ENCODE results near the gene RNGTT.

Gene RNGTT

GRCh38 chr6:88612631-88613030 lies 350.8 kb downstream of the RNGTT start:
- no peak for DNase-seq

DNA sequence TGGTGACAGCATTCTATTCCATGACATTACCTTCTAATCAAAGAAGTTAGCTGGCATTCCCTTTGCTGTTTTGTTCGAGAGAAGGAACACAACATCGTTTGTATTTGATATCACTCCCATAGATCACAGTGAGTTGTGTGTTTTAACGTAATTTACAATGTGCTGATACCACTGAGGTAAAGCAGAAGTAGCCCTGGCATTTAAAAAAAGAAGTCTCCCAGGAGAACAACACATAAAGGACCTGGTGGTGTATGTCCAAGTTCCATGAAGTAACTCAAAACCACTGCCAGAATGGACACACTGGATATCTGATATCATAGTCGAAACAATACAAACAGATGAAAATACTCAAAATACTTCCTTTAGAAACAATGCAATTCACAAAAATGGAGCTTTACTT lies 351.7 kb downstream of the RNGTT start:
- no peak for DNase-seq

DNA sequence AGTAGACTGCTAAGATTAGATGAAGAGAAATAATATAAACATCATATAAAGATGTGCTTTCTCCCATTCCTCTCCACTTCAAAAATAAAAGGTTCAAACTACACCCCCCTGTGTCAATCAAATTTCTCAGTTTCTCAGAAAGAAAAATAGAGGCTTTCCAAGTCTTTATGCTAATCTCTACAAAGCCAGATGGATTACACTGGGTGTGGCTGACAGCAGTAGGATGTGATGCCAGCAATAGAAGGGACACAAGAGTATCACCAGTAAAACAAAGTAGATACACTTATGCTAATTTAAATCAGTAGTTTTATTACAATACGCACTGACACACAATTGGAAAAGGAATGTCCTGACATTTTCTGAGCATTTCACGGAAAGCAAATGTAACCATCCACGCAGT lies 353.4 kb downstream of the RNGTT start:
- DNase-seq: no peak

GRCh38 chr6:88605271-88605670 lies 358.1 kb downstream of the RNGTT start:
- DNase-seq: no peak

DNA sequence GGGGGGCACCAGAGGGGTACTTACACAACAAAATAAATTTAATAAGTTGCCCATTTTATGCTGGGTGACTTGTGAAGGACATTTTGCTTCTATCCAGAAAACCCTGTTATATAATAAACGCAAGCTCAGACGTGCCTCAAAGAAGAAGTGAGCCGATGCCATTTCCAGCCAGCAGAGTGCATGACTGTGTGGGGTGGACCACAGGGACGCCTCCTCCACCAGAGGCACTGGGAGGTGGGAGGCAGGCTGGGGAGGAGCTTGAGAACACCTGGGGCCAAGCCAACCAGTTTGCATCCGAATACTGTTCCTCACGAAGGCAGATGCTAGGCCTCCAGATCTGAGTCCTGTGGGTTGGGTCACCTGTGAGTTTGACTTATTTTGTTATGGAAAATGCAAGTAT lies 363.8 kb downstream of the RNGTT start:
- no peak for DNase-seq

DNA sequence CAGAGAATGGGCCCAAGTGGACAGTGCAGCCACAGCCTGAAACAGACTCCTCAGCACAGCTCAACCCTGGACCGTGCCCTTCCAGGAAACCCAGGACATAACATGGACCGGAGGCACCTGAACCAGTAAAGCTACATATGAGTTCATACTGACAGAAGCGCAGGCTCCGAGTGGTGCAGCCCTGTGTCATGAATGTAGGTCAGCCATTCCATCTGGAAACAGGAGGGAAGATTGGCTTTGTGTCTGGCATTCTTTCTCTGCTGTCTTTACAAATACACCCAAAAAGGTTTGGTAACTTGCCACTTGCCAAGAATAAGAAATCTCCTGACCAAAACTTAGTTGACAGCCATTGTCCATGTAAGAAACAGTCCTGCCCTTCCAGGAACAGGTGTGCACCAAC lies 366.6 kb downstream of the RNGTT start:
- no peak for DNase-seq

GRCh38 chr6:88588938-88589337 lies 374.5 kb downstream of the RNGTT start:
- DNase-seq: no peak

DNA sequence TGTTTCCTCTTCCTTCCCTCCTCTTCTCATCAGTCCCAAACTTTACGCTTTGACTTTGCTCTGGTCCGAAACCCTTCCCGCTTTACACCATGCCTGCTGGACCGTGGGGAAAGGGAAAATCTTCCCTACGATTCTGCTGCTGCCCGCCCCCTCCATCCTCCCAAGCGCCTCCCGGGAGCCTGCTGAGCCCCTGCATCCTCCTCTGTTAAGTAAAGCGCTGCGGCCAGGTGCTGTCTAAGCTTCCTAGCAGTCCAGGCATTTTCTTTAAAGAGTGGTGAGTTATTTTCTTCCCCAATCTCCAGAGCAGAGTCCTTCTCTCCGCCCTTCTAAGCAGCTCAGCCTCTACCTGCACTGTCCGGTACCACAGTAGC lies 376.3 kb downstream of the RNGTT start:
- peak in 1 of 56 donors; percentile 48 for DNase-seq

DNA sequence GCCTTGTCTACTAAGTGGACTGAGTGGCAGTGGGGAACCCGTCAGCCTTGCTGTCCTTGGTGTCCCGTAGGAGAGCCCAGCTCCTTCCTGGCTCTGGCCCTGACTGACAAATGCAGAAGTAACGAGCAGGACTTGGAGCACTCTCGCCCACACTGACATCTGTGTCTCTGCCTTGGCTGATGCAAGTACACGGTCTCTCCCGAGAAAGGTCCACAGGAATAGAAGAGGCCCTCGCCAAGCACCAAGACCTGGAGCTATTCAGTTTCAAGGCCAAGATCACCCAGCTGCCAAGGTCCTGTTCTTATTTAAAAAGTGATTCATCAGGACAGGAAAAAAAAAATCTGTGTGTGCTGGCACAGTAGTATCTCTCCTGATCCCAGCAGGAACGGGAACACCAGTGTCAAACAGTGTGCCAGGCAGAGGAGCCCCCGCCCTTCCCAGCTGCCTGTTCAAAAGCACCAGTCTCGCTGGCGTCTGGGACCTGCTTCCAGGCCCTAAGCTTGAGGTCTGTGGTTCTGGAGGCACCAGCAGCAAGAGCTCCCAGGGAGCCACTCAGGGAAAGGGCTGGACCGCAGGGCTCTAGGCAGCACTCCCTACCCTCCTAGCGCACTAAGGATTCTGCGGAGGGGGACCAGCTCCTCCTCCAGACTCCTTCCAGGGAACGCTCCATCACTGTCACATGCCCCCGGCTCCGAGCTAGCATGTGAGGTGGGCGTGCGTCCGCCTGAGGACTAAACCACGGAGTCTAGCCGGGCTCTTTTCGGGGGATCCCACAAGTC lies 376.9 kb downstream of the RNGTT start:
- peak in 19 of 56 donors; percentile 16 to 77 (median 44) for DNase-seq

GRCh38 chr6:88585276-88585692 lies 378.1 kb downstream of the RNGTT start:
- no peak for DNase-seq

GRCh38 chr6:88584581-88585275 lies 378.7 kb downstream of the RNGTT start:
- peak in 3 of 56 donors; percentile 13 to 43 (median 28) for DNase-seq

GRCh38 chr6:88577461-88577860 lies 386.0 kb downstream of the RNGTT start:
- no peak for DNase-seq

DNA sequence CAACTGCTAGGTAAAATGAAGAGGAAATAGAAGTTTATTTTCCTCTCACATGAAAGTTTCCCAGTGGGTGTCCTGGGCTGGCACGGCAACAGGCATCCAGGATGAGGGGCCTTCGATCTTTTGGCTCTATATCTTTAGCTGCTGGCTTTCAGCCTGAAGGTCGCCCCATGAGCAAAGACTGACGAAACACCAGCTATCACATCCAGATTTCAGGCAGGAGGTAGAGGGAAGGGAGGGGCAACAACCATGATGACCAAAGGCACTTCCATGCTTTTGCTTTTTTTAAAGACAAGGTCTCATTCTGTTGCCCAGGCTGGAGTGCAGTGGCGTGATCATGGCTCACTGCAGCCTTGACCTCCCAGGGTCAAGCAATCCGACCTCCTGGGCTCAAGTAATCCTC lies 387.9 kb downstream of the RNGTT start:
- DNase-seq: no peak

DNA sequence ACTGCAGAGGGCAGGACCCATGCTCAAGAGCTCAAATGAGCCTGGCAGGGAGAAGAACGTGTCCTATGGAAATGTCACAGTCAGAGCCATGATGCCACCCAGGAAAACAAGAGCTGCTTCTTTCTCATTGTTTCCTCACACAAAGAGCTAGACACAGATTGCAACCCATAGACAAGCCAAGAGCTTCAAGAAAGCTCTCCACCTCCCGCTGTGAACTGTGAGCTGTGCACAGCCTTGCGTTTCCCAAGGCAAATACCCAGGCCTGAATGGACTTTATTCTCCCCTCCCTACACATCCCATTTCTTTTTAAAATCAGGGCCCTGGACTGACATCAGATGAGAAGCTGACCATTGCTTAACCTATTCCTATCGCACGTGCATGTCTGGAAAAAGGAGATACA lies 388.8 kb downstream of the RNGTT start:
- DNase-seq: no peak

DNA sequence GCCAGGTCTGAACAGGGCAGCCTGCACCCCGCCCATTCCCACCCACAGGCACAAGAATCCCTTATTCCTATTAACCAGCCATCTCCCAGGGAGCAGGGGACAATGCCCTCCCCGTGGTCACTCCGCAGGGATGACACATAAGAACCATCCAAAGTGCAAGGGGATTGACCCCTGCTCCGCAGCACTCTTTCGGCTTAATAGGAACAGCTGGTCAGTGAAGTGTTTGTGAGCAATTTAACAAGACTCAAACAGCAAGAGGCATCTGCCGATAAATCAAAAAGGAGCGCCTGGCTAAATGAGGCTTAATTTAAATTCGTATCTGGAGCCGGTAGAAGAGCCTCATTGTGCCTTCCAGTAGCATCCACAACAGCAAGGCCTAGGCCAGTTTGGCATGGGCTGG lies 389.4 kb downstream of the RNGTT start:
- DNase-seq: no peak

GRCh38 chr6:88573561-88573960 lies 389.9 kb downstream of the RNGTT start:
- no peak for DNase-seq

GRCh38 chr6:88572449-88573139 lies 390.8 kb downstream of the RNGTT start:
- DNase-seq: no peak

GRCh38 chr6:88569959-88570358 lies 393.5 kb downstream of the RNGTT start:
- no peak for DNase-seq

GRCh38 chr6:88567696-88568095 lies 395.7 kb downstream of the RNGTT start:
- DNase-seq: no peak

- DNase-seq: no peak
Measured at GRCh38 chr6:88566746-88567534, 396.5 kb downstream of the RNGTT start.

GRCh38 chr6:88565836-88566235 lies 397.6 kb downstream of the RNGTT start:
- DNase-seq: no peak

DNA sequence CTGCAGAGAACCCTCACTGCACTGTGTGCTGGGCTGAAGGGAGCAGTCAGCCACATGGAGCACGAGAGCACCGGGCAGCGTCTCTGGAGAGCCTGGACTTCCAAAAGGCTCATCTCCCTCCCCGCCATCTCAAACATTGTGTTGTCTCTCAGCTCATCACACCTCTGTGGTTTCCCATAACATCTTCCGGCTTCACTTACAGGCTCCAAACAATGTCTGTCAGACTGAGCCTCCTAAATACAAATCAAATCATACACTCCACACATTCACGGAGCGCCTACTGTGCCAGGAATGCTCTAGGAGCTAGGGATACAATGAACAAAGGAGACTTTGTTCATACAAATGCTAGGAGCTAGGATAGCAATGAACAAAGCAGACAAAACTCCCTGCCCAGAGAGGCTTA lies 398.0 kb downstream of the RNGTT start:
- no peak for DNase-seq
